Activated CD4-positive, CD25-positive, alpha-beta regulatory T cell treated with anti-CD3 and anti-CD28 coated beads, Interleukin-2, amount 50 U/mL, for 72 hours (primary cell): ENCODE measurements around the gene MYRIP.
"Not testable (repeated sequence)": the region's sequence is repeated elsewhere in the genome, so short reads cannot be mapped to it uniquely, and the experiment has no call there.

Experiments used
- DNase-seq: peaks from one replicate; pipeline ENCODE4 v3.0.0; 2021

MYRIP gene

DNA sequence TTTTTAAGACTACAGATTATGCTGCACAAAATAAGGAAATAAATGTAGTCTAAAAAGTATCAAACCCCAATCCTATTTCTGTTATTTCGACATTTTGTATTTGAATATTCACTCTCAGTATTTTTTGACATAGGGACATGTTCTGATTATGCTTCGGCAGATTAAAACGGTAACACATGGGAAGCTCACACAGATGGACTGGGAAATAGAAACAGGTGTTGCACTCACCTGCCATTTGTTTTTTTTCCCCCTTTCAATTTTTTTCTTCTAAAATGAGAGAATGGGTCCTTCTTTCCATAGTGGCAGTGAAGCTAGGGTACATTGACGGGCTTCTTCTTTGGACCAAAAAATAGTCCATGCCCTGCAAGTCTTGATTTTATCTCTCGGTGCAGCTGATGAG lies 163.1 kb downstream of the MYRIP start:
- no peak for DNase-seq

DNA sequence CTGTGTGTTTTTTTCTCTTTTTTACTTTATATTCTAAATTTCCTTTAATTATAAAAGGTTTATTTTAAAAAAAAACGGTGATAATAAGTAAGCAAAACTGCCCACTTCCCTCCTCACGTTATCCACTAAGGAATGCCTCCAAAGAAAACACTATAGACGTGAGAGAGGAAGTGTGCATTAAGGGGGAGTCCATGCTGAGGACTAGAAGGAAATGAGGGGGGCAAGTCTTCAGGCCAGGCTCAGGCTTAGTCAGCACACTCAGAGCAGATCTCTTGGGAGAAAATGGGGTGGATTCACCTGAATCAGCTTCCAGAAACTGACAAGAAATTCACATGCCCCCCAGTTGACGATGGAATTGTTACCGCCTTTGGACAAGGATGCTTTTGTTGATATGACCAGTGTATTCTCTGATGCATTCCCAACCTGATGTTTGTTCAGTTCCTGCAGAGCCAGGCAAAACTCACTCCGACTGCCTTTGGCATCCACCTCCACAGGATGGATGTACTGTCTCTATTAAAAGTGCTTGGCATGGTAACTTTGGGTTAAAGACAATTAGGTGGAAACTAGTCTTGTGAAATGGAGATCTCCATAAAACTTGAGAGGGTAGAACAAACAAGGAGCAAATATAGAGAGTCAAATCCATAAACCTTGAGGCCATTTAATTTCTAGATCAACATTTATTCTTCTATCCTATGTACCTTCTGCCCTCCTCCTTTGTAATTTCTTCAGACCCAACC lies 167.8 kb downstream of the MYRIP start:
- DNase-seq: no peak

DNA sequence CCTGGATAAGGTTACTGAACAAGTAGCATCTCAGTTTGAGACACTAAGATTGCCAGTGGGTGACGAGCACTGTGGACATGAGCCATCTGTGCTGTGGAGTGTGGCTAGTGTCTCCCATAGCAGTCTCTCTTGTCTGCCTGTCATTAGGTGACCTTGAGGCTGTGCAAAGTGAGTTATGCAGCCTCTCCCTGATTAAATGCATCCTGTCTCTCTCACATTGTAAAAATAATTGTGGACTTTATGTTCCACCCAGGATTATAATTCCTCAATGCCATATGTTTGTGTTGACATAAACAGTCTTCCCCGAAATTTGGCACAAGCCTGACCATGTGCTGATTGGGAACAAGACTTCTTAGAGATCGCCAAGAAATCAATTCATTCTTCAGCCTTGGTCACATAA lies 168.9 kb downstream of the MYRIP start:
- no peak for DNase-seq

DNA sequence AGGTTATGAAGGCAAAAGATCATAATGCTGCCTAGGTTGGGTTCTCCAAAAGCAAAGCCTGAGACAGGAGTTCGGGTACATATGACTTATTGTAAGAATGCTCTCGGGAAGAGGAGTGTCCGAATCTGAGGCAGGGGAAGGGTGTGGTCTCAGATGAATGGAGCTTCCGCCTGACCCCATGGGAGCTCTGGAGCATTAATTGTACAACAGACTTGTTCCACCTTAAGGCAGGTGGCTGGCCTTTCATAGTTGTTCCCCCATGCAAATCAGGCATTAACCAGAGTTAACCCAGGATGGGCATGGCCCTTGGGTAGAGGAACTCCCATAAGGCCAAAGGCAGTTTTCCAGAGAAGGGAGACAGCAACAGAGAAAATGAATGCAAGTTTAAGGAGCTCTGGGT lies 170.6 kb downstream of the MYRIP start:
- DNase-seq: no peak

DNA sequence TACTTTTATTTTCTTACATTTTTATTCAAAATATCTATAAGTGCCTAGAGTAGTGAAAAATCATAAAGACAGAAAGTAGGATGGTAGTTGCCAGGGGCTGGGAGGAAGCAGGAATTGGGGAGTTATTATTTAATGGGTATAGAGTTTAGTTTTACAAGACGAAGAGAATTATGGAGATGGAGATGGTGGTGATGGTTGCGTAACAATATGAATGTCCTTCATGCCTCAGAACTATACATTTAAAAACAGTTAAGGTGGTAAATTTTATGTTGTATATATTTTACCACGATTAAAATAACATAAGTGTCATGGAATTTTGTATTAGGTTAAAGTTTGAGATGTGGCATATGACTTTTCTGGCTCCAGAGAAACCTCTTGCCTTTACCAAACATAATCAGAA lies 171.4 kb downstream of the MYRIP start:
- DNase-seq: no peak

DNA sequence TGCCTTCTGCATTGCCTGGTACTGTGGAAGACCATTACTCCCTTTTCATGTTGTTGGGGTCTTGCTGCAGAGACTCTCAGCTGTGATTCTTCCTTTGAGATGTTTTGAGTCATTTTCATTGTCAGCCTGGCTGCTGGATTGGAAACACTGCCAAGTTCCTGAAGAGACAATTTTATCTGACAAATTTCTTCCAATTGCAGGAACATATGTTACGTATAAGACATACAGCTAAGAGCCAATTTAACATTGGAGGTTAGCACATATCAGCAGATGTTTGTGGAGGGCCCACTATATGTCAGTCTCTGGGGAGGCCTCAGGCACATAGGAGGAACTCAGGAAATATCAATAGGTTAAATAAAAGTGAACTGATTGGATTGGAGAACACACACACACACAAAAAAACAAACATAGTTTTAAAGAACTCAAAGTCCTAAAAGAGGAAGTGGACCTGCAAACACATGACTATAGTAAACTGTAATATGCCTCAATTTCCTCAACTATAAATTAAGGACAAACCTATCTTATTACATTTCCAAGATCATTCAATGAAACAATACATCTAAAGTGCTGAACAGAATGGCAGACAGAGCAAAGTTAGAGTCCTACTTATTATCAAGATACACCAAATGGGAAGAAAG lies 172.3 kb downstream of the MYRIP start:
- no peak for DNase-seq

DNA sequence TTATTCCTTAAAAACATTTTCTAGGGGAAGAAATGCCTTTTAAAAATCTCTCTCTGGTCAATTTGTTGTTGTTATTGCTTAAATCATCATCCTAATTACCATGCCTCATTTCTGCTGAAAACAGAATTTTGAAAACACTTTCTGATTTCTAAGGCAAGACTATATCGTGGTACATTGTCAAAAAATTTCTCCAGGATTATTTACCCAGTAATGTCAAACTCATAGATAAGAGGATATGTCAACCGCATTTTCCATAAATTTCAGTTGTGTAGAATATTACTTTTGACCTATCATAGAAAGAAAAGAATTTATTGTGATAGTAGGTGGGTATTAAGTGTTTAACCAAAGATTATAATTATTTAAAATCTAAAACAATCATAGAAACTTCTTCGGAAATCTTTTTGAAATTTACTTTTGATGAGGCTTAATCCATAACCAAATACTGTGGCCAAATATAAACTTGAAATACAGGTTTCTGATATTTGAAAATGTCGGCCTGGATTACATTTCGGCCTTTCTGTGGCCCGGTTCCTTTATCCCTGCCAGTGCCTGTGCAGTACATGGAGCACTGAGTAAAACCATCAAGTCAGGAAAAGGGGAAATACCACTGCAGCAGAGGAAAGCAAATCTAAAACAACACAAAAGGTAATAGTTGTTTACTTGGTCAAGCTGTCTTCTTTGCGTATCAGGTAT lies 173.4 kb downstream of the MYRIP start:
- DNase-seq: no peak

DNA sequence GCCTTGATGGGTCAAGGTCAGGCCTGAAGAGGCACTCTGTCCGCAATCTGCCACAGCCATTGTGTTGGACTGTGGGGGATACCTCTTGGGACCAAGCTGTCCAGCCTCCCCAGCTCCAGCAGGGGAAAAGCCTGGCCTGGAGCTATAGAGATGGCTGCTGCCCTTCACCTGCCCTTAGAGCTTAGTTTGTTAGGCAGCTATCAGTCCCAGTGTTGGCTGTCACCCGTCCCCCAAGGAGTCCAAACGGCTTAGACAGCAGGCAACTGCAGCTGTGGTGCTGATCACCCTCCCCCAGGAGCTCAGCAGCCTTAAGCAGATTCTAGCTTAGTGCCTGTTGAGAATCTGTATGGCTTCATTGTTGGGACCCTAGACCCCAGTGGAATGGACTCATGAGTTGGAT lies 180.3 kb downstream of the MYRIP start:
- DNase-seq: no peak

DNA sequence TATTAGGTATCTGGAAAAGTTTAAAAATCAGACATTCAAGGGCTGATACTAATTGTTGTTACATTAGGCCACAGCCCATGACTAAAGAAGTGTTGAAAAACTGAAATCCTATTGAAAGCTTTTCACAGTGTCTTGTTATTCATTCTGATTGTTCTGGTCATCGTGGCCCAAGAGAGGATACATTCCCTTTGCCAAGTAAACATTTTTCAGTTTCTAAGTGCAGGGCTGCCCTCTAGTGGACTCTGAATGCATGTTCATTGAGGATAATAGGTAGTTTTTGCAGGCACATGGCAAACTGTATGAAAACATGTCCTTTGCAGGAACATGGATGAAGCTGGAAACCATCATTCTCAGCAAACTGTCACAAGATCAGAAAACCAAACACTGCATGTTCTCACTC lies 181.1 kb downstream of the MYRIP start:
- DNase-seq: no peak

DNA sequence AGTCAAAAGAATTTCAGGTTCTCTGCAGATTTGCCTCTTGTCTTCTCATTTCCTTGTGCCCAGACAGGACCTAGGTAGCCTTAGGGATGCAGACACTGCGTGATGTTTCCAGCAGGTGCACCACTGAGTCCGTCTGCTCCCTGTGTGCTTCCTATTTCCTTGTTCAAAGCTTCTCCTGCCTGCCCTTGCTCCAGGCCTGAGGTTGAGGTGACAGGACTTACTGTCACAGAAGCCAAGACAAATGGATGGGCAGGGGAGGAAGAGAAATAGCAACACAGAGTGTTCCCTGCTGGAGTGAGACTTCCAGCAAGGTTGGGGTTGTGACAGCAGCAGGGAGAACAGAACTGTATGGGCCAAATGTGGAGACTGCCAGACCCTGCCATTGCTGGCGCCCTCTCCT lies 199.4 kb downstream of the MYRIP start:
- no peak for DNase-seq

DNA sequence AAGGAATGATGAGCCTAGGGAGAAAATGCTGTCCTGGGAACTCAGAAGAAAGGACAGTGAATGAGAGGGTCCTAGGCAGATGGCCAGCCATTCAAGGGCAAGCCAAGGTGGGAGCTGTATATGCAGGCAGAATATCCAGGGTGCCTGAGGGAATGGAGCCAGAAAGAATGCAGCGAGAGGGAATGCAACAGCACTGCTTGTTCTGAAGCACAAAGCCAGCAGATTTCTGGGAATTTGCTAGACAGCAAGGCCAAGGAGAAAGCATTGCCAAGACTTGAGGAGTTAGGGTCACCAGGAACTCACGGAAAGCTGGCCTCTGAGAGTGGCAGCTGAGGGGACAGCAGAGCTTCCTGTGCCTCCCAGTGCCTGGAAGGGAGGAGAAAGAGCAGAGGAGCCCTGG lies 200.6 kb downstream of the MYRIP start:
- DNase-seq: no peak

DNA sequence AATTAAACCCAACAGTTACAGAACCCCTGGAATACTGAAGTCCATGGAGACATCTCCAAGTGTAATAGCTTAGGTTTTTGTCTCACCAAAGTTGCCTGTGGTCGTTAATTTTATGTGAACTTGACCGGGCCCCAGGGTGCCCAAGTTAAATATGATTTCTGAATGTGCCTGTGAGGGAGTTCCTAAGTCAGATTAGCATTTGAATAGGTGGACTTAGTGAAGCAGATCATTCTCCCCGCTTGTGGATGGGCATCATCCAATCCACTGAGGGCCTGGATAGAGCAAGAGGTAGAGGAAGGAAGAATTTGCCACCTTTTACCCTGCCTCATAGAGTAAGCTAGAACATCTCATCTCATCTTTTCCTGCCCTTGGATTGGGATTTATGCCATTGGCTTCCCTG lies 203.0 kb downstream of the MYRIP start:
- DNase-seq: no peak

DNA sequence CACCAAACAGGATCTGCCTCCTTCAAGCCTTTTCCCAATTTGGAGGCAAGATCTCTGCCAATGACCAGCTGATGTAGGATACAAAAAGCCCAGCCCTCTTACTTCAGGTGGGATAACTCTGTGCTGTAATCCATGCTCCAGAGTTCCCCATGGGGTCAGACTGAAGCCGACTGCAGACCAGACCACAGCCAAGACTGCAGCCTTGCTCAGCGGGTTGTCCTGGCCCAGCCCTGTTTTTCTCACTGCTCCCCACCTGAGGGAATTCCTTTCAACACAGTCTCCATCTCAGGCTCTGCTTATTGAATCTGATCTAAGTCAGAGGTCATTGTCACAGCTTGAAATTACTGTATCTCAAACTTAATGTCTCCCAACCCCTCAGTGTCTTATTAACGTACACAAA lies 207.0 kb downstream of the MYRIP start:
- DNase-seq: no peak

DNA sequence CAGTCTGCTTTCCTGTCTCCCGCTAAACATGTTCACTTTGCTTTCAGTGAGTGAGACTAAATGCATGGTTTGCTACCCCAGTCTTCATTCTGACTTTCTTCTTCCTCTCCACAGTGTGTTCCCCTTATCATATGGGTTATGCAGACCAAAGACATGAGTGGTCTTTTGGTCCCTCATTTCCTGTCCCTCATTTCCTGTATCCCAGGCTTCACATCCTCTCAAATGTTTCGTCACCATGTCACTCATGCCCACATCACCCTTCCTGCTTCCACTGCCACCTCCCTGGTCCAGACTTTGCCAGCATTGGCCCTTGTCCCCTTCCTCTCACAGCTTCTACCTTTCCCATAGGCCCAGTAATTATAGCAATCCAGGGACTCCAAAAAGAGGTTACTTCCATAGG lies 209.0 kb downstream of the MYRIP start:
- DNase-seq: no peak

DNA sequence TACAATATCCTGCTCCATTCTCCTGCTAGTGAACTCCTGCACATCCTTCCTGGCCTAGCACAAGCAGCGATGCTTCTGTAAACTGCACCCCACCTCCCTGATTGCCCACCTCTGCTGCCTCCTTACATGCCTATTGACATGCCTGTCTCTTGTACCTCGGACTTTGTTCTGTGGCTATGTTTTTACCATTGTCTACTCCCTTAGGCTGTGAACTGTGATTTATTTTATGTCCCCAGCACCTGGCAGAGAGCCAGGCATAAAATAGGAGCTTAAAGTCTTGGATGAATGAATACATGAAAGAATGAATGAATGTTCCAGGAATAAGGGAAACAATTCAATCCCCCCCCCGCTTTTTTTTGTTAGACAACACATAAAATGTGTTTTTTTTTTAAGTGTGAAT lies 210.0 kb downstream of the MYRIP start:
- no peak for DNase-seq

DNA sequence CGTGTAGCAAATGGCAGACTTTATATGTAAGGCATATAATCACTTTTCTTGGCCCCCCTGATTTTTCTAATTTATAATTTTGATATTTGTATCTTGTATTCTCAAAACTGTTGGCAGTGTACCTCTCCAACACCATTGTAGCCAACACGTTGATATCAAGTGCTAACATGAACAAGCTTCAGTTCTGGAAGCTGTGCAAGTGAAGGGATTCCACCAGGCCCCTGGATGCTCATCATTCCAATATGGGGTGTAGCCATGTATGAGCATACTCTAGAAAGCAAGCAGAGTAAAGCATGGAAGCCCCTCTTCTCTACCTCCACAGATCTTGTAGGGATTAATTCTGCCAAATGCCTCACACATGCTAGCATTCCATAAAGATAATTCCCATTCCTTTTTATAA lies 211.3 kb downstream of the MYRIP start:
- DNase-seq: no peak

DNA sequence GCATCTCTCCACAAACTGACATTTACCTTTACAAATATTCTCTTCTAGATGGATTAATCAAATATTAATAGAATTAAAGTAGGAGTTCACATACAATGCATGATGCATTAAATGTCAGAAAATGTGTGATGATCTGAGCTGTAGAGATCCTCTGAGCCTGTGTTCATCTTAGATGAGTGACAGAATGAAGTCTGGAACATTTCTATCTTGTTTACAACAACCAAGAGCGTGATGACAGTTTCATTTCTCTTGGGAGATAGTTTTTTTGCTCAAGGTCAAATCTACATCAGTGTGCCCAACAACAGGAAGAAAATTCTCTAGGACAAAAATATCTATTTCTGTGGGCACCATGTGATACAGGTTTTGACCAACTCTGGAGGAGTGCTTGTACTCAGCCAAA lies 211.9 kb downstream of the MYRIP start:
- DNase-seq: no peak

DNA sequence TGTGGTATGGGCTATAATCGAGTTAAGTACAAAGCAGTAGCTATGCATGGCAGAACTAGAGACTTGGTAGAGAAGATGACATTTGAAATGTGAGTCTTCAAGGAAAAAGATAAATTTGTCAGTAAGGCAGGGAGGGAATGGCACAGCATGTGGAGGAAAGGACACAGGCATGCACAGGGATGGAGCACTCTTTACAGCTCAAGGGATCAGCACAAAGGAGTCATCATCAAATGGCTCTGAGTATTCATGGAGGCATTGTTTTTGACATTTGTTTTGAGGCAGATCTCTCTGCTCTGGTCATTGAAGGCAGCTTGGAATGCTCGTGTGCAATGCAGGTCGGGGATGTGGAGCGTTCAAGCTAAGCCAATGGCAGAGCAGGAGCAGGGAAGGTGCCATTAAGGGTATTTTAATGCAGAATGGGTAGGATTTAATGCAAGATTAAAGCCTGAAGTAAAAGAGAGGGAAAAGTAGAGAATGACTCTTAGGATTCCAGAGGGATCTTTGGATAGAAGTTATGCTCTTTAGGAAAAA lies 213.0 kb downstream of the MYRIP start:
- no peak for DNase-seq

DNA sequence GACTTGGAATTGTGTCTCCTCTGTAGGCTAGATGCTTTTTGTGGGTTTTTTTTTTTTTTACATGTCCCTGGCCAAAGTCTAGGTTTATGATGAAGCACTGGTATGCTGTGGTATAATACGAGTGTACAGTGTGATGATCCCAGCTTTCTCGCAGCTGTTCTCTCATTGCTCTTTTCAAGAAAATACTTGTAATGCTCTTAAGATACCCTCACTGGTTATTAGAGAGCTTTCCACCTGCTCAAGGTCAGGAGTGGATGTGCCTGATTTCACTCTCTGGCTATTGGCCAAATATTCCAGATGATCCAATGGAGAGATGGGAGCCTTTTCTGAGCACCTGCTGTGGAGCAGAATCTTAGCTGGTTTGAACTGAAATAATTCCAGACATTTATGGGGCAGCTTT lies 215.1 kb downstream of the MYRIP start:
- DNase-seq: no peak

DNA sequence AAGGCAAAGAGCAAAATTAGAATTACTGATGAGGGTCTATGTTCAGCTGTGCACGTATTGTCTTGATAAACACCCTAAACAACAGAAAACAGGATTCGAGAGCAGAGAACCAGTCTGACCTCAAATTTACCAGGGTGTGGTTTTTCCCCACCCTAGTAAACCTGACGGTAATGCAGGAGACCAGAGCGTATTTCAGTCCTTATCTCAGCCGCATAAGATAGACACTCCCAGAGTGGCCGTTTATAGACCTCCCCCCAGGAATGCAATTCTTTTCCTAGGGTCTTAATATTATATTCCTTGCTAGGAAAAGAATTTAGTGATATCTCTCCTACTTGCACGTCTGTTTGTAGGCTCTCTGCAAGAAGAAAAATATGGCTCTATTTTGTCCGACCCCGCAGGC lies 216.5 kb downstream of the MYRIP start:
- DNase-seq: not testable (repeated sequence)

DNA sequence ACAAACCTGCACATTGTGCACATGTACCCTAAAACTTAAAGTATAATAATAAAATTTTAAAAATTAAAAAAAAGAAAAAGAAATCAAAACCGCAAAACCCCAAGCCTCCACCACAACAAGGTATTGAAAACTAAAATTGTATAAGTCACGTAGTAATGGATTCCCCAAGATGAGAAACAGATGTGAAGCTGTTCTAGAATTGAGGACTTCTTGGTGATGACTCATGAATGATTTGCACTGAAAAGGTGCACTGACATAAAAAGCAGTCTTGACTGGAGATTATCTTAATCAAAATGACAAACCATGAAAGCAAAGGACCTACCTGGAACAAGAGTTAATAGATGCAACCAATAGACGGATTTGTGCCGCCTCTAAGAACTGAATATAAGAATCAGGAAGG lies 225.8 kb downstream of the MYRIP start:
- DNase-seq: no peak

DNA sequence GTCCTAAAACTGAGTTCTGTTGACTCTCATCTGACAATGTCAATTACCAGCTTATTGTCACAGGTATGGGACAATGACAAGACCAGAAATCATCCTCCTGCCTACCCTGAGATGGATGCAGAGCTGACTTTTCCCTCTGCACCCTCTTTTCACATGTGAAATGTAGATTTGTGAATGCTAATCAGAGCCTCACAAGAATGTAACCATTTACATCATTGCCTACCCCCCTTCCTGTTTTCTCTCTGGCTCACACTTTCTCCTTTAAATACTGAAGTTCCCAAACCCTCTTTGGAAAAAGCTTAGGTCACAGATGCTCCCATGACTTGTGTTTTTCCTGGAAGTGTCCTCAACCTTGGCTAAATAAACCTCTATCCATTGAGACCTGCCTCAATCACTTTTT lies 228.2 kb downstream of the MYRIP start:
- DNase-seq: no peak

DNA sequence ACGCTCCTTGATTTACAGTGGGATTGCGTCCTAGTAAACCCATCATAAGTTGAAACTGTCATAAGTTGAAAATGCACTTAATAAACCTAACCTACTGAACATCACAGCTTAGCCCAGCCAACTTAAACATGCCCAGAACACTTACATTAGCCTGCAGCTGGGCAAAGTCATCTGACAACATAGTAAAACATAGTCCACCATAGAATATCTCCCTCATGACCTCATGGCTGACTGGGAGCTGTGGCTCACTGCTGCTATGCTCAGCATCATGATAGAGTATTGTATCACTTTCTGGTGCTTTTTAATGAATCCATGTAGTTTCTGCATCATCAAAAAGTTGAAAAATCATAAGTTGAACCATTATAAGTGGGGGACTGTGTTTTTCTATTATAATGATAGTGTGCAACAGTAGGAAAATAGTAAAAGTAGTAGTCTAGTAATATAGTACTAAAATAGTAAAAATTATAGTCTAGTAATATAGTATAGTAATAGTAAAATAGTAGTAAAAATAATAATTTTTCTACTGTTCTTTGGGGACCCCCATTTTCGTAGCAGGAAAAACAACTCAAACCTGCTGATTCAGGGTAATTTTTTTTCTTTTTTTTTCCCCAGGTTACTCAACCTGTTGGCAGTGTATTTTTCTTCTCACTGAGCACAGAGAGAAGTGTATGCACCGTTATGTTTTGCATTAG lies 233.5 kb downstream of the MYRIP start:
- DNase-seq: no peak

DNA sequence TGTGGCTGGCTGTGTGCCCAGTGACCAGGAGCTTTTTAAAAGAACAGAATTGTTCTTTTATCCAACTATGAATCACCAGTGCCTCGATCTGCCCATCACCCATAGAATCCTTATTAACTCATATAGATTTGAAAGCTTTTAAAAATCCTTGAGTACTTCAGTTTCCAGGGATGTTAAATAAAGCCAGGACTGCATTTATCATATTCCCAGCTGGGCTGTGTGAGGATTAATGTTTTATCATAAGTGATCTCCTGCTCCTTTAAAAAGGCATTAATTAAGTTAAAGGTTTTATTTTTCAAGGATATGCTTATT lies 234.0 kb downstream of the MYRIP start:
- no peak for DNase-seq
